Skeletal muscle satellite cell (primary cell): ENCODE measurements around the gene PNMA6E.
A peak's percentile ranks its signal among the peaks of the same experiment; 100 is the strongest.

Experiments
- H3K27me3 ChIP-seq: 2 replicates; pipeline ENCODE4 v1.7.0; 2013; ENCODE audit warnings: low read length; ENCODE audit not compliant: control insufficient read depth, insufficient read depth
- H3K36me3 ChIP-seq: 2 replicates; pipeline ENCODE4 v1.7.0; 2013; ENCODE audit warnings: mild to moderate bottlenecking, control low read depth, low read length; ENCODE audit not compliant: insufficient read depth
- H3K4me1 ChIP-seq: 2 replicates; pipeline ENCODE4 v1.7.0; 2013; ENCODE audit warnings: low read length; ENCODE audit not compliant: control insufficient read depth, insufficient read depth
- H3K4me2 ChIP-seq: 2 replicates; pipeline ENCODE4 v1.7.0; 2013; ENCODE audit warnings: mild to moderate bottlenecking, low read length
- H3K4me3 ChIP-seq: 2 replicates; pipeline ENCODE4 v1.7.0; 2013; ENCODE audit warnings: low read length
- H3K9ac ChIP-seq: 2 replicates; pipeline ENCODE4 v1.7.0; 2013; ENCODE audit warnings: mild to moderate bottlenecking, low read depth, low read length, moderate library complexity
- H3K9me3 ChIP-seq: replicated peaks from 2 replicates; pipeline ENCODE4 v1.7.0; 2013; ENCODE audit warnings: mild to moderate bottlenecking, control low read depth, low read length

Gene PNMA6E

DNA sequence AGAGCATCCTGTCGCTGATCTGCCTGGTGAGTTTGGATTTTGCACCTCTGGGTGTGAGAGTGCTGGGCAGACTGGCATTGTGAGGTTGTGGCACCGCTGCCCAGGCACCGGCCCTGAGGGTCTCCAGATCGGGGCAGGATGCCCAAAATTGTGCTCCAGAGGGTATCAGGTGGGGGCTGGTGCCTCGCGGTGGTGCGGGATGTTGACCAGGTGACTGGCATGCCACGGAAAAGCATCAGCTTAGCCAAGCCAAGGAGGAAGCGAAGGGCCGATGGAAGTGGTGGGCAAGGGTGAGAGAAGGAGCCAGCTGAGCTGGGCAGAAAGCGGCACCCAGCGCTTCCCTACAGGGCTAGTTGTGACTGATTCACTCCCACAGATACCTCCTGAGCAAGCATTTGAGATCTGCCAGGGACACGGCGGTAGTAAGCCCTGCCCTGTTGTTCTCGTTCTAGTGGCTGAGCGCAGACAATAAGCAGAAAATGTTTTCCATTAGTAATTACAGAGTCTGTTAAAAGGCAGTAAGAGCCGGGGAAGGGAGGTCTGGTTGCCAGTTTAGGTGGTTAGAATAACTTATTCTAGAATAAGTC lies 10.9 kb upstream of the PNMA6E start:
- H3K4me1 ChIP-seq = no peaks in the 10 kb centered on the region
- peak overlapping the region; percentile 71 for H3K4me2 ChIP-seq
- H3K36me3 ChIP-seq = no peaks in the 10 kb centered on the region
- H3K4me3 ChIP-seq = peak overlapping the region; percentile 57
- peaks cover 16% of the 10 kb centered on the region for H3K27me3 ChIP-seq
- no peaks in the 10 kb centered on the region for H3K9me3 ChIP-seq
- H3K9ac ChIP-seq = peak overlapping the region; percentile 30

DNA sequence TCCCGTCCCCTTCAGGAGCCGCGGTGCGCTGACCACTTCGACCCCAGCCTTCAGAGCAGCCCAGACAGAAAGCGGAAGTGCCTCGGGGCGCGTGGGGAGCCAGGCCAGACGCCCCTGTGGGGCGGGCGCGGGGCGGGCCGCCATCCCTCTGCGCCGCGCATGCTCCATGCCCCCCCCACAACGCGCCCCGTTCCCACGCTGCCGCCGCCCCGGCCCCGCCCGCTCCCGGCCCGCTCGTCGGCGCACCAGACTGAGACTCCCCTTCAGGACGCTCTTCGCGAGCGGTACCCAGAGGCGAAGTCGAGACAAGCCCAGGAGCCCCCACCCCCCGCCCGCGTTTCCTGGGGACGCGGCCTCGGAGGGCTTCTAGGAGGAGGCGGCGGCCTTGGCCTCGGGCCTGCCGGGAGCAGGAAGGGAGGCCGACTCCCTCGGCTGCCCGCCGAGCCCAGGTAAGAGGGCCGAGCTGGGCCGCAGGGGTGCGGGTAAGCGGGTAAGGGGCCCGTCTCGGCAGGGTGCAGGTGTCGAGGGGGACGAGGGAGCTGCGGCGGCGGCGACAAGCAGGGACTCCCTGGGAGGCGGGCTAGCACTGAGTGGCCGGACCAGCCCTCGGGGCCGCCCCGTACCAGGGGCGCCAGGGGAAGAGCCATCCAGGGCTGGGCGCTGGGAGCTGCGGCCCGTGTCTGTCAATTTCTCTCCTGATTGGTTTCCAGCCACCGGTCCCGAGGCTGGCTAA lies 10.3 kb upstream of the PNMA6E start, which contains the start of gene ZFP92:
Gene ZFP92, plus strand, starts transcription at position 218 of the 733 bp plus-strand sequence. CDS start 6,851 bp downstream, outside the sequence.
- no peaks in the 10 kb centered on the region for H3K4me1 ChIP-seq
- H3K9me3 ChIP-seq = no peaks in the 10 kb centered on the region
- H3K36me3 ChIP-seq = no peaks in the 10 kb centered on the region
- H3K9ac ChIP-seq = peak within 1 kb of the TSS; percentile 30
- H3K4me2 ChIP-seq = peak within 1 kb of the TSS; percentile 71
- H3K27me3 ChIP-seq = peaks cover 16% of the 10 kb centered on the region
- H3K4me3 ChIP-seq = peak within 1 kb of the TSS; percentile 57

DNA sequence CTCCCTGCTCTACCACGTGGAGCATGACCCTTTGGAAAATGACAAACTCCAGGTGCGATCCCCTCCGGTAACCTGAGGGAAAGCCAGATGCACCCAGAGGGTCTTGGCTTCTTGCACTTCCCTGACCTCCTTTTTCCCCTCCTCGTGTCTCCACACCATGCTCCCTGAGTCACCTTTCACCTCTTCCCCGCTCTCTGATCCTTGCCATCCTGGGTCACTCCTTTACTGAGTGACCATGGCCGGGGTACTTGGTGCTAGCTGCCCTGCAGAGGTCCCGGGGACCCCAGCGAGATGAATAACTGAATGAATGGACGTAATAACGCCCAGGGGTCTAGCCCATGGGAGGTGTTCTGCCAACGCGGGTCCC lies 9.7 kb upstream of the PNMA6E start:
- Histone ChIP-seq H3K9ac (no peak overlapping the region), H3K36me3 (no peaks in the 10 kb centered on the region), H3K4me2 (peak overlapping the region; percentile 71), H3K27me3 (peaks cover 16% of the 10 kb centered on the region), H3K4me3 (peak overlapping the region; percentile 13), H3K4me1 (no peaks in the 10 kb centered on the region), H3K9me3 (no peaks in the 10 kb centered on the region)

DNA sequence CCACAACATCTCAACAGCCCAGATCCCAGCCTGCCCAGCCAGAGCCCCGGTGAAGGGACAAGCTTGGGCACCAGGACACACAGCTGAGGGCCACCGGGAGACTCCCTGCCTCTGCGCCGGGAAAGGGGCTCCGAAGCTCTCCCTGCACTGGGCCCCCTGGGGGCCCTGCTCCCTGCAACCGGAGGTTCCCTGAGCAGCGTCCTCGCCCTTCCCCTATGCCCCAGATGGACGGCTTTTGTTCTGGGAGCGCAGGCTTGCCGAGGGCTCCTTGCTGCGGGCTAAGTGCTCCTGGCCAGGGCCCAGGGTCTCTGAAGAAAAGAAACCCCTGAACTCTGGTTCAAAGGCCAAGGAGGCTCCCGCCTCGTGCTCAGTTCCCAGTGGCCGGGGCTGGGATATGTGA lies 9.2 kb upstream of the PNMA6E start:
- no peak overlapping the region for H3K9ac ChIP-seq
- no peaks in the 10 kb centered on the region for H3K4me1 ChIP-seq
- no peak overlapping the region for H3K4me2 ChIP-seq
- H3K36me3 ChIP-seq = no peaks in the 10 kb centered on the region
- peaks cover 16% of the 10 kb centered on the region for H3K27me3 ChIP-seq
- H3K4me3 ChIP-seq = no peak overlapping the region
- no peaks in the 10 kb centered on the region for H3K9me3 ChIP-seq

DNA sequence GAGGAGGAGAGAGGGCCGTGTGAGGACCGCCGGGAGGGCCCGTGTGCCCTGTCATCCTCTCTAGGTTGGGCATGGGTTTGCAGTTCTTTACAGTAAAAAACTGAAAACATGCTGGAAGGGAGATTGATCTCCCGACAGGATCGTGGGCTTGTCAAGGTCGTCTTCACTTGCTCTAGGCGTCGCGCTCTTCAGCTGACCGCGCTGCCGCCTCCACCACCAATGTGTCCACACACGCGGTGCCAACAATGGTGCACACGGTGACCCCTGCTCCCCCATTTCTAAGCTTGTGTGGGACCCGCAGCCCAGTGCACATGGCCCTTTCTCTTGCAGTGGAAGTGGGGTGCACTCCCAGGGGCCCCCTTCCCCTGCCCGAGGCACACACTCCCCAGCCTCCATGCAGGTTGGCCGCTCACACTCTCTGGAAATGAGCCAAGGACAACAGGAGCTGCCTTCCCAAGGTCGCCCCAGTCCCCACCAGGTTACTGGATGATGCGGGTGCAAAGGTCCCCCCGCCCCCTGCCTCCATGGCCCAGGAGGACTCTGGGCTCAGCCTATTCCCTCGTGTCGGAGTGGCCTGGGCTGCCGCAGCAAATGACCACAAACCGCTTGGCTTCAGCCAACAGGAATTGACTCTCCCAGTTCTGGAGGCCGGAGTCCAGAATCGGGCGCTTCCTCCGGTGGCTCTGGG lies 8.4 kb upstream of the PNMA6E start:
- H3K36me3 ChIP-seq = no peaks in the 10 kb centered on the region
- no peaks in the 10 kb centered on the region for H3K9me3 ChIP-seq
- no peak overlapping the region for H3K9ac ChIP-seq
- no peak overlapping the region for H3K4me3 ChIP-seq
- no peaks in the 10 kb centered on the region for H3K4me1 ChIP-seq
- H3K27me3 ChIP-seq = peaks cover 16% of the 10 kb centered on the region
- H3K4me2 ChIP-seq = no peak overlapping the region

DNA sequence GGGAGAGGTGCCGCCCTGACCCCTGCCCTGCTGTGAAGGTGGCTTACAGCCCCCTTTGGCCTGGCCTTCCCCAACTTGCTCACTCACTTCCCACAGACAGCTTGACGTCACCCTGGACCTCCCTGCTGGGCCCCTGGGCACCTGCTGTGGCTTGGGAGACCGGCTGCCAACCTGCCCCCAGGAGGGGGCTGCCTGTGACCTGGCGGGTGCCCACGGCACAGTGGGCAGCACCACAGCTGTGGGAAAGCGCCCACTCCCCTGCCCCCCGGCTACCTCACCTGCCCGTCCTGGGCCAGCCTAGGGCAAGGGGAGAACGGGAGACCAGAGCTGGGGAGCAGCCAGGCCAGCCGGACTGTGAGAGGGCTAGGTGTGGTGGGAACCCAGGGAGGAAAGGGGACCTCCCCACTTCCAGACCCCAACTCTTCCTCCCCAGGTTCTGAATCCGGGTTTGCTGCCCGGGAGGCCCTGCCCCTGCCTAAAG lies 7.8 kb upstream of the PNMA6E start:
- Histone ChIP-seq H3K9ac (no peak overlapping the region), H3K9me3 (no peaks in the 10 kb centered on the region), H3K4me1 (no peaks in the 10 kb centered on the region), H3K27me3 (peaks cover 16% of the 10 kb centered on the region), H3K4me2 (no peak overlapping the region), H3K4me3 (no peak overlapping the region), H3K36me3 (no peaks in the 10 kb centered on the region)

DNA sequence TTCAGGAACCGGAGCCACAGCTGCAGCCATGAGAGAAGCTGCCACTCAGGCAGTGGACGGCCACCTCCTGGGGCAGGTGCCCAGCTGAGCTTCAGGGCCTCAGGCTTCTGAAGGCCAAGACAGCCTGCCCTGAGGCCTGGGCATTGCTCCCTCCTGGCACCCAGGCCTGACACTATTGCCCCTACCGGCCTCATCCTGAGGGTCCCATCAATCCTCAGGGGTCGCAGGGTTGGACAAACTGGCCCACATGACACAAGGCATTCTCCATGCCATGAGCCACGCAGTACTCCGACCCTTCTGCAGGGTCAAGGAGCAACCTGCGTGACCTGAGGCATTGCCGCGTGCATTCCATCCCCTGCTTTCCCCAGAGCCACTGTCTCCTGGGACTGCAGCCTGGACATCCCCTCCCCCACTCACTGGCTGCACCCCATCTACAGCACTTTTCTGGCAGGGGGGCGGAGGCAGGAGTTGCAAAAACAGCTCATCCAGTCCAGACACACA lies 7.1 kb upstream of the PNMA6E start:
- Histone ChIP-seq H3K9me3 (no peaks in the 10 kb centered on the region), H3K27me3 (peaks cover 16% of the 10 kb centered on the region), H3K36me3 (no peaks in the 10 kb centered on the region), H3K9ac (no peak overlapping the region), H3K4me1 (no peaks in the 10 kb centered on the region), H3K4me3 (no peak overlapping the region), H3K4me2 (no peak overlapping the region)

DNA sequence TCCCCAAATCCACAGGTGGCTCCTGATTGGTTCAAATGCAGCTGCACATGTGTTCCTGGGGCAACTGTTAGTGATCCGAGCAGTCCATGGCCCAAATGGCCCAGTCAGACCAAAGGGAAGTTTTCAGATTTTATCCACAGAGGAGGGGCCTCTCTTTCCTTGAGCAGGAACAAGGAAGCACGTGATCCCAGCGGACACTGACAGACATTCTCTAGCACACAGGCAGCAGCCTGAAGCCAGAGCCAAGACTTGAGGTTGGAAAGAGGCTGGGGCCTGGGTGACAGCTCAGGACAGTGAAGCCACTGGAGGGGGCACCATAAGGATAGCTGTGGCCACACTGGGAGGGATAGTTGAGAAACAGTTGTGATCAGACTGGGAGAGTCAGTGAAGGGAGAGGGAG lies 6.6 kb upstream of the PNMA6E start:
- H3K27me3 ChIP-seq = peaks cover 15% of the 10 kb centered on the region
- no peaks in the 10 kb centered on the region for H3K4me1 ChIP-seq
- H3K9me3 ChIP-seq = no peaks in the 10 kb centered on the region
- H3K4me3 ChIP-seq = no peak overlapping the region
- no peak overlapping the region for H3K4me2 ChIP-seq
- no peaks in the 10 kb centered on the region for H3K36me3 ChIP-seq
- no peak overlapping the region for H3K9ac ChIP-seq

DNA sequence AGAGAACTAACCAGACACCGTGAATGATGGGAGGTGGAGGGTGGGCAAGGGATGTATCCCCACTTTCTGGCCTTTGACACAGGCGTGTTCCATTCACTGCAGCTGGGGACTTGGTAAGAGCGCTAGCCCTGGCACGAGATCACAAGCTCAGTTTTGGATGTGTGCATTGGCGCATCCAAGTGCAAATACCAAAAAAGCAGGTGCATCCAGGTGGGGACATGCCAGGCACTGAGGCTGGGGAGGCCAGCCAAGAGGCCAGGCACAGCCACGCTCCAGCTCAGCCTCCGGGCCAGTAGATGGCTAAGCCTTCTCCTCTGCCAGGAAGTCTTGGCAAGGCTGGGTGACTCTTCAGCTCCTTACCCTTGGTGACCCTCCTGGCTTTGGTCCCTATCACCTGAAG lies 5.8 kb upstream of the PNMA6E start:
- Histone ChIP-seq H3K9ac (no peak overlapping the region), H3K4me1 (no peaks in the 10 kb centered on the region), H3K27me3 (peaks cover 7% of the 10 kb centered on the region), H3K4me3 (no peak overlapping the region), H3K4me2 (no peak overlapping the region), H3K36me3 (no peaks in the 10 kb centered on the region), H3K9me3 (no peaks in the 10 kb centered on the region)

DNA sequence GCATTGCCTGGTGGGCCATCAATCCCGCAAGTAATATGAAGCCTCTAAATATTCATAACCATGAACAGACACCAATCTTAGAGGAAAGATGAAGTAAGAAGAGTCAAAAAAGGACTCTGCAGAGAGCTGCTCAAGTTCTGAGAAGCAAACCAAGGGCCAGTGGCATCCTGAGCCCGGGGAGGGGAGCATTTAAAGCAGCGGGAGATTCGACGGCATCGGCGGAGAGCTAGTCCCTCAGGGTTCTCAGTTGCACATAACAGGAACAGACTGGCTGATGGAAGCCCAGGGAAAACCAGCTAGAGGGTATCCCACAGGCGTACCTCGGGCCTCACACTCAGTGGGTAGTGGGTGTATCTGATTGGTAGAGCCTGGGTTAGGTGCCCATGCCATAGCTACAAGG lies 4.9 kb upstream of the PNMA6E start:
- H3K9me3 ChIP-seq = peaks cover 4% of the 10 kb centered on the region
- peaks cover 4% of the 10 kb centered on the region for H3K27me3 ChIP-seq
- no peak overlapping the region for H3K9ac ChIP-seq
- no peaks in the 10 kb centered on the region for H3K36me3 ChIP-seq
- H3K4me1 ChIP-seq = no peaks in the 10 kb centered on the region
- H3K4me3 ChIP-seq = no peak overlapping the region
- H3K4me2 ChIP-seq = no peak overlapping the region

DNA sequence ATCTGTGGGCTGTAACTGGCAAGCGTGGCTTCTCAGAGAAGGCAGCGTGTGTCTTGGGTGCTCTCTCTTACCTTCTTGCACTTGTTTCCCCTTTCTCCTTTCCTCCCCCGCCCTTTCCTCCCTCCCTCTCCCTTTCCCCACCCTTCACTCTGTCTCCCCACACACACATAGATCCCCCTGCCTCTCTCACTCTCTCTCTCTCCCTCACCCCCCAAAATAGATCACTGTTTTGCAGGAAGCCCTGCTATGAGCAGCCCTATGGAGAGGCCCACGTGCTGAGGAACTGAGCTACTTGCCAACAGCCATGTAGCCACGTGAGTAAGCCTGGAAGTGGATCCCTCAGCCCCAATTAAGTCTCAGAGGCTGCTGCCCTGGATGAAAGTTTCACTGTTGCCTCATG lies 4.3 kb upstream of the PNMA6E start:
- H3K4me2 ChIP-seq = no peak overlapping the region
- peaks cover 4% of the 10 kb centered on the region for H3K27me3 ChIP-seq
- no peaks in the 10 kb centered on the region for H3K4me1 ChIP-seq
- no peak overlapping the region for H3K4me3 ChIP-seq
- peaks cover 4% of the 10 kb centered on the region for H3K9me3 ChIP-seq
- no peak overlapping the region for H3K9ac ChIP-seq
- H3K36me3 ChIP-seq = no peaks in the 10 kb centered on the region
